HepG2 (cell line): ENCODE measurements around the gene MARCHF6. TPM values are rescaled to one million over a fixed set of nuclear protein-coding genes. Genes with fewer than 3 reads are reported as not detected.

Experiments
- AGO2 ChIP-seq: fragments of 200-400 bp; formaldehyde crosslinking; optimal IDR thresholded peaks from 2 replicates; pipeline ENCODE3; 2017; ENCODE audit warnings: mild to moderate bottlenecking, low read depth, low read length, moderate library complexity
- ARNT2 ChIP-seq: sonication (generic); formaldehyde crosslinking; IDR thresholded peaks from 2 replicates; pipeline ENCODE4 v1.8.0; 2022; ENCODE audit warnings: mild to moderate bottlenecking, low read depth, missing genetic modification reagents, moderate library complexity
- FOXC1 ChIP-seq: sonication (generic); formaldehyde crosslinking; IDR thresholded peaks from 2 replicates; pipeline ENCODE4 v1.8.0; 2022; ENCODE audit warnings: mild to moderate bottlenecking, missing genetic modification reagents, borderline replicate concordance
- HNRNPK ChIP-seq: fragments of 200-400 bp; formaldehyde crosslinking; IDR thresholded peaks from 2 replicates; pipeline ENCODE4 v1.6.1; 2018; ENCODE audit warnings: low read length, low read depth, moderate library complexity, mild to moderate bottlenecking; ENCODE audit not compliant: poor library complexity, severe bottlenecking
- ISL2 ChIP-seq: sonication (generic); formaldehyde crosslinking; IDR thresholded peaks from 2 replicates; pipeline ENCODE4 v1.5.0; 2020; ENCODE audit warnings: missing genetic modification reagents
- KMT2B ChIP-seq: IDR thresholded peaks from 2 replicates; pipeline ENCODE4 v1.6.1; 2016; ENCODE audit warnings: missing genetic modification reagents, missing compliant biosample characterization
- RBM22 ChIP-seq: fragments of 200-400 bp; formaldehyde crosslinking; optimal IDR thresholded peaks from 2 replicates; pipeline ENCODE3; 2017; ENCODE audit warnings: mild to moderate bottlenecking, low read length, moderate library complexity
- SRY ChIP-seq: sonication (generic); formaldehyde crosslinking; IDR thresholded peaks from 2 replicates; pipeline ENCODE4 v1.8.0; 2022; ENCODE audit warnings: mild to moderate bottlenecking, missing genetic modification reagents
- U2AF1 ChIP-seq: fragments of 200-400 bp; formaldehyde crosslinking; optimal IDR thresholded peaks from 2 replicates; pipeline ENCODE3; 2017; ENCODE audit warnings: mild to moderate bottlenecking, low read depth, low read length
- ZC3H13 ChIP-seq: sonication (generic); formaldehyde crosslinking; IDR thresholded peaks from 2 replicates; pipeline ENCODE4 v1.8.1; 2023; ENCODE audit warnings: mild to moderate bottlenecking, missing genetic modification reagents, moderate library complexity
- ZFX ChIP-seq: sonication (generic); formaldehyde crosslinking; IDR thresholded peaks from 2 replicates; pipeline ENCODE4 v1.4.0; 2020; ENCODE audit warnings: mild to moderate bottlenecking, low read depth, missing genetic modification reagents, moderate library complexity
- ZNF589 ChIP-seq: sonication (generic); formaldehyde crosslinking; conservative IDR thresholded peaks from 2 replicates; pipeline ENCODE4 v1.8.0; 2022; ENCODE audit warnings: mild to moderate bottlenecking, moderate library complexity, missing genetic modification reagents
- ZNF746 ChIP-seq: sonication (generic); formaldehyde crosslinking; IDR thresholded peaks from 2 replicates; pipeline ENCODE4 v1.8.0; 2022; ENCODE audit warnings: mild to moderate bottlenecking, missing genetic modification reagents
- ZNF788 ChIP-seq: sonication (generic); formaldehyde crosslinking; IDR thresholded peaks from 2 replicates; pipeline ENCODE4 v1.5.0; 2020; ENCODE audit warnings: mild to moderate bottlenecking, missing genetic modification reagents, borderline replicate concordance
- ZNF790 ChIP-seq: sonication (generic); formaldehyde crosslinking; IDR thresholded peaks from 2 replicates; pipeline ENCODE4 v1.8.0; 2022; ENCODE audit warnings: missing genetic modification reagents, mild to moderate bottlenecking, borderline replicate concordance
- ZSCAN25 ChIP-seq: sonication (generic); formaldehyde crosslinking; IDR thresholded peaks from 2 replicates; pipeline ENCODE4 v1.8.0; 2022; ENCODE audit warnings: mild to moderate bottlenecking, missing genetic modification reagents
- polyA plus RNA-seq, 8 experiments: library from polyadenylated mRNA; depleted of rRNA in 3 of 8; stranded (reverse) in 7 of 8; unstranded in 1 of 8; fragments of >200 nt; fragmentation: Illumina TruSeq in 4 of 8; extraction: Trizol in 4 of 8; gene quantifications; 2 replicates each; pipeline versions ENCODE4 v1.2.1 to v1.2.3, GENCODE V29; 2011 to 2016; ENCODE audit warnings: low read depth in 4 of 8, missing spikeins in 1 of 8, mixed read lengths in 1 of 8; ENCODE audit not compliant: insufficient read depth in 1 of 8
- total RNA-seq, 5 experiments: library from RNA; depleted of rRNA; stranded (reverse); fragments of >200 nt; fragmentation: Illumina TruSeq; extraction: Trizol; gene quantifications; 2 replicates each; pipeline ENCODE4 v1.2.3, GENCODE V29; 2016; ENCODE audit warnings: low read depth in 1 of 5
- TF ChIP-seq, protein P1 (sequence below): sonication (generic); formaldehyde crosslinking; IDR thresholded peaks from 2 replicates; pipeline ENCODE4 v1.4.0; 2020; ENCODE audit warnings: missing genetic modification reagents; ENCODE audit errors: not compliant biosample characterization
- TF ChIP-seq, protein P2 (sequence below): sonication (generic); formaldehyde crosslinking; IDR thresholded peaks from 2 replicates; pipeline ENCODE4 v1.4.0; 2020; ENCODE audit warnings: low read depth, missing genetic modification reagents
- TF ChIP-seq, protein P3 (sequence below): sonication (generic); formaldehyde crosslinking; IDR thresholded peaks from 2 replicates; pipeline ENCODE4 v1.4.0; 2020; ENCODE audit warnings: missing genetic modification reagents
- TF ChIP-seq, protein P4 (sequence below): sonication (generic); formaldehyde crosslinking; IDR thresholded peaks from 2 replicates; pipeline ENCODE4 v1.9.0; 2022; ENCODE audit warnings: low read depth, missing genetic modification reagents

MARCHF6 gene
- total and polyA plus RNA-seq, 2 of the 13 experiments (the other 11 are each of a cell fraction or from before 2014, with no cell fraction given), result 48.6 to 107 TPM

DNA sequence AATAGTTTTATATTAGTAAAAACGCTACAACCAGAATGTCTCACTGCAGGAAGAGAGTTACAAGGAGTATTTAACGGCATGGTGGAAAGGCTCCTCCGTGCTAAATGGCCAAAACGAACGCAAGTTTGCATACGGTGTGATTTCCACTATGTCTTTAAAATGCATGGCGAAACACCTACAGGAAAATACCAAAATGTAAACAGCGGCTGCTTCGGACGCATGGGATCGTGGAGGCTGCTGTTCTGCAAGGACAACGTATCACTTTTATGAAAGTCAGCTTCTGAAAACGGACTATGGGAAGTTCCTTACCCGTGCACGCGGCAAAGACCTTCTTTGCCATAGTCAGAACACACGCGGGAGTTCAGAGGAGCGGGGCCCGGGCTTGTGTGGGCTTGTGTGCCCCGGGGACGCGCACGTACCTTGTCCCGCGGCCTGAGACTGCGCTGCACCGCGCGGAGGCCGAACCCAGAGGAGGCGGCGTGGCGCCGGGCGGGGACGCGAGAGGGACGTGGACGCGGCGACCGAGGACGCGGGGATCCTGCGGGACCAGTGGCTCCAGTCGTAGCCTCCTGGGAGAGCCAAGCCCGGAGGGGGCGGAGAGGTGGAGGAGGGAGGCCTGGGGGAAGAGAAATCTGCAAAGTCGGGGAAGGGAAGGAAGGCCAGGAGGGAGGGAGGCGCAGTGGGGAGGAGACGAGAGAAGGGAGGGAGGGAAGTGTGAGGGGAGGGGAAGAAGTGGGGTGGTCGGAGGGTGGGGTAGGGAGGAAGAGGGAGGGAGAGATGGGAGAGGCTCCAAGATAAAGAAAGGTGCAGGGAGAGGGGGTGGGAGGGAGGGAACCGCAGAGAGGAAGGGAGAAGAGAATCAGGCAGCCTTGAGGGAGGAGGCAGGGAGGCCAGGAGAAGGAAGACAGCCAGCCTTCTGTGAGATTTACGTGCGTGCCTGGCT, 46.0 kb upstream of the MARCHF6 start, which contains the start of gene CMBL (continued):
- TF ChIP-seq ZNF746 (CRISPR knock-in tag) (peak; percentile 84; the same call in 1 of the 2 replicates), ZNF790 (CRISPR knock-in tag) (peak; percentile 79; the same call in 1 of the 2 replicates), ZSCAN25 (CRISPR knock-in tag) (peak; percentile 77; the same call in 1 of the 2 replicates), ZNF589 (peak; percentile 57; the same call in 1 of the 2 replicates), ARNT2 (CRISPR knock-in tag) (peak; percentile 26; the same call in 1 of the 2 replicates), ISL2 (CRISPR knock-in tag) (peak; percentile 40; the same call in 1 of the 2 replicates), ZFX (peak; percentile 95), SRY (CRISPR knock-in tag) (no peak), HNRNPK (peak; percentile 58), ZNF788 (peak; percentile 62; the same call in 1 of the 2 replicates), U2AF1 (no peak), KMT2B (CRISPR knock-in tag) (peak; percentile 80), FOXC1 (CRISPR knock-in tag) (peak; percentile 80; the same call in 1 of the 2 replicates), RBM22 (no peak), ZC3H13 (0 out of 2 replicates have a peak, but pooled peaks have one; percentile 24), AGO2 (peak; percentile 20)
- TF ChIP-seq, protein P1, sequence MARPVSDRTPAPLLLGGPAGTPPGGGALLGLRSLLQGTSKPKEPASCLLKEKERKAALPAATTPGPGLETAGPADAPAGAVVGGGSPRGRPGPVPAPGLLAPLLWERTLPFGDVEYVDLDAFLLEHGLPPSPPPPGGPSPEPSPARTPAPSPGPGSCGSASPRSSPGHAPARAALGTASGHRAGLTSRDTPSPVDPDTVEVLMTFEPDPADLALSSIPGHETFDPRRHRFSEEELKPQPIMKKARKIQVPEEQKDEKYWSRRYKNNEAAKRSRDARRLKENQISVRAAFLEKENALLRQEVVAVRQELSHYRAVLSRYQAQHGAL (CRISPR knock-in tag), result peak; percentile 46
- TF ChIP-seq, protein P2, sequence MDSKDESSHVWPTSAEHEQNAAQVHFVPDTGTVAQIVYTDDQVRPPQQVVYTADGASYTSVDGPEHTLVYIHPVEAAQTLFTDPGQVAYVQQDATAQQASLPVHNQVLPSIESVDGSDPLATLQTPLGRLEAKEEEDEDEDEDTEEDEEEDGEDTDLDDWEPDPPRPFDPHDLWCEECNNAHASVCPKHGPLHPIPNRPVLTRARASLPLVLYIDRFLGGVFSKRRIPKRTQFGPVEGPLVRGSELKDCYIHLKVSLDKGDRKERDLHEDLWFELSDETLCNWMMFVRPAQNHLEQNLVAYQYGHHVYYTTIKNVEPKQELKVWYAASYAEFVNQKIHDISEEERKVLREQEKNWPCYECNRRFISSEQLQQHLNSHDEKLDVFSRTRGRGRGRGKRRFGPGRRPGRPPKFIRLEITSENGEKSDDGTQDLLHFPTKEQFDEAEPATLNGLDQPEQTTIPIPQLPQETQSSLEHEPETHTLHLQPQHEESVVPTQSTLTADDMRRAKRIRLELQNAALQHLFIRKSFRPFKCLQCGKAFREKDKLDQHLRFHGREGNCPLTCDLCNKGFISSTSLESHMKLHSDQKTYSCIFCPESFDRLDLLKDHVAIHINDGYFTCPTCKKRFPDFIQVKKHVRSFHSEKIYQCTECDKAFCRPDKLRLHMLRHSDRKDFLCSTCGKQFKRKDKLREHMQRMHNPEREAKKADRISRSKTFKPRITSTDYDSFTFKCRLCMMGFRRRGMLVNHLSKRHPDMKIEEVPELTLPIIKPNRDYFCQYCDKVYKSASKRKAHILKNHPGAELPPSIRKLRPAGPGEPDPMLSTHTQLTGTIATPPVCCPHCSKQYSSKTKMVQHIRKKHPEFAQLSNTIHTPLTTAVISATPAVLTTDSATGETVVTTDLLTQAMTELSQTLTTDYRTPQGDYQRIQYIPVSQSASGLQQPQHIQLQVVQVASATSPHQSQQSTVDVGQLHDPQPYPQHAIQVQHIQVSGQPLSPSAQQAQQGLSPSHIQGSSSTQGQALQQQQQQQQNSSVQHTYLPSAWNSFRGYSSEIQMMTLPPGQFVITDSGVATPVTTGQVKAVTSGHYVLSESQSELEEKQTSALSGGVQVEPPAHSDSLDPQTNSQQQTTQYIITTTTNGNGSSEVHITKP (CRISPR knock-in tag), result 0 out of 2 replicates have a peak, but pooled peaks have one; percentile 34
- TF ChIP-seq, protein P3, sequence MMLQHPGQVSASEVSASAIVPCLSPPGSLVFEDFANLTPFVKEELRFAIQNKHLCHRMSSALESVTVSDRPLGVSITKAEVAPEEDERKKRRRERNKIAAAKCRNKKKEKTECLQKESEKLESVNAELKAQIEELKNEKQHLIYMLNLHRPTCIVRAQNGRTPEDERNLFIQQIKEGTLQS, result no peak
- TF ChIP-seq, protein P4, sequence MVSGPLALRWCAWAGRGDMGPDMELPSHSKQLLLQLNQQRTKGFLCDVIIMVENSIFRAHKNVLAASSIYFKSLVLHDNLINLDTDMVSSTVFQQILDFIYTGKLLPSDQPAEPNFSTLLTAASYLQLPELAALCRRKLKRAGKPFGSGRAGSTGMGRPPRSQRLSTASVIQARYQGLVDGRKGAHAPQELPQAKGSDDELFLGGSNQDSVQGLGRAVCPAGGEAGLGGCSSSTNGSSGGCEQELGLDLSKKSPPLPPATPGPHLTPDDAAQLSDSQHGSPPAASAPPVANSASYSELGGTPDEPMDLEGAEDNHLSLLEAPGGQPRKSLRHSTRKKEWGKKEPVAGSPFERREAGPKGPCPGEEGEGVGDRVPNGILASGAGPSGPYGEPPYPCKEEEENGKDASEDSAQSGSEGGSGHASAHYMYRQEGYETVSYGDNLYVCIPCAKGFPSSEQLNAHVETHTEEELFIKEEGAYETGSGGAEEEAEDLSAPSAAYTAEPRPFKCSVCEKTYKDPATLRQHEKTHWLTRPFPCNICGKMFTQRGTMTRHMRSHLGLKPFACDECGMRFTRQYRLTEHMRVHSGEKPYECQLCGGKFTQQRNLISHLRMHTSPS, result 0 out of 2 replicates have a peak, but pooled peaks have one; percentile 50
